Endothelial cell of umbilical vein (primary cell): ENCODE measurements around the gene ABLIM2. TPM values are rescaled to one million over a fixed set of nuclear protein-coding genes. Genes with fewer than 3 reads are reported as not detected.

Experiments used
- BruUV-seq: library from RNA; stranded (reverse); fragments of 400-500 nt; replicated peaks from 2 replicates; lab custom pipeline; 2021; lab: Mats Ljungman, UMichigan
- CTCF ChIA-PET: fragments of 300-600, 350-600 bp; sonication (Branson Sonifier 250); formaldehyde crosslinking; loops from one replicate; lab custom pipeline; 2021; ENCODE audit warnings: antibody characterized with exemption, inconsistent platforms; lab: Charles Lee
- POLR2A ChIA-PET: fragments of 300-600, 350-600 bp; sonication (Branson Sonifier 250); formaldehyde crosslinking; loops from one replicate; lab custom pipeline; 2021; ENCODE audit warnings: antibody characterized with exemption, inconsistent platforms; lab: Charles Lee
- DNase-seq: peaks from one replicate; pipeline ENCODE4 v3.0.0-alpha.2; 2011; ENCODE audit warnings: low read depth, low spot score
- FAIRE-seq: peaks from 2 replicates; lab custom pipeline; 2011; peaks lifted over from hg19 to GRCh38; lab: Jason Lieb, UNC
- H2AFZ ChIP-seq: 2 replicates; pipeline ENCODE4 v1.6.0; 2012; ENCODE audit warnings: low read depth, low read length, control low read depth, inconsistent platforms
- H3K27ac ChIP-seq: 2 replicates; pipeline ENCODE4 v1.5.1; 2011; ENCODE audit warnings: low read depth, mild to moderate bottlenecking, control low read depth, low read length, moderate library complexity; ENCODE audit not compliant: insufficient read depth
- H3K27me3 ChIP-seq, 2 experiments: 2 replicates each; pipeline versions ENCODE4 v1.6.0 to v1.6.1; 2011; ENCODE audit warnings: low read length in 2 of 2, mixed read lengths in 1 of 2; ENCODE audit not compliant: control insufficient read depth in 2 of 2, insufficient read depth in 2 of 2
- H3K36me3 ChIP-seq, 2 experiments: 2 replicates in 1 of 2; 3 replicates in 1 of 2; pipeline ENCODE4 v1.5.1; 2011; ENCODE audit warnings: low read length in 2 of 2, mild to moderate bottlenecking in 1 of 2, moderate library complexity in 1 of 2; ENCODE audit not compliant: control insufficient read depth in 2 of 2, insufficient read depth in 2 of 2; ENCODE audit errors: extremely low read depth in 1 of 2
- H3K4me1 ChIP-seq: 3 replicates; pipeline ENCODE4 v1.5.1; 2011; ENCODE audit warnings: mild to moderate bottlenecking, low read length; ENCODE audit not compliant: control insufficient read depth, insufficient read depth; ENCODE audit errors: extremely low read depth
- H3K4me2 ChIP-seq: 2 replicates; pipeline ENCODE4 v1.6.1; 2011; ENCODE audit warnings: low read length, control low read depth, mixed read lengths; ENCODE audit not compliant: insufficient read depth
- H3K4me3 ChIP-seq, 3 experiments: fragments of 200-600 bp in 1 of 3; sonication (generic), shearing (Covaris generic) in 1 of 3; replicated peaks in 1 of 3; 2 replicates each; pipeline ENCODE4 v1.5.1; 2011 to 2016; ENCODE audit warnings: control low read depth in 3 of 3, low read length in 3 of 3, mild to moderate bottlenecking in 2 of 3, inconsistent platforms in 1 of 3, low read depth in 1 of 3, moderate library complexity in 1 of 3; ENCODE audit not compliant: insufficient read depth in 1 of 3
- H3K79me2 ChIP-seq: 2 replicates; pipeline ENCODE4 v1.6.0; 2012; ENCODE audit warnings: low read length, inconsistent platforms; ENCODE audit not compliant: control insufficient read depth, insufficient read depth
- H3K9ac ChIP-seq: replicated peaks from 2 replicates; pipeline ENCODE3; 2011; ENCODE audit warnings: low read length, control low read depth; ENCODE audit not compliant: insufficient read depth; ENCODE audit errors: extremely low read depth
- H3K9me1 ChIP-seq: replicated peaks from 3 replicates; pipeline ENCODE4 v1.6.0; 2011; ENCODE audit warnings: mild to moderate bottlenecking, low read length; ENCODE audit not compliant: control insufficient read depth, insufficient read depth; ENCODE audit errors: extremely low read depth
- H3K9me3 ChIP-seq: replicated peaks from 2 replicates; pipeline ENCODE4 v1.5.1; 2012; ENCODE audit warnings: low read length, inconsistent platforms; ENCODE audit not compliant: control insufficient read depth, insufficient read depth
- H4K20me1 ChIP-seq: replicated peaks from 2 replicates; pipeline ENCODE3; 2011; ENCODE audit warnings: mild to moderate bottlenecking, low read length; ENCODE audit not compliant: control insufficient read depth, insufficient read depth; ENCODE audit errors: extremely low read depth
- CTCF ChIP-seq, 2 donors: IDR thresholded peaks; 1 replicate in 1 of 2; 2 replicates in 1 of 2; pipeline ENCODE4 v1.5.1; 2011; ENCODE audit warnings: low read length in 2 of 2, mild to moderate bottlenecking in 2 of 2, moderate library complexity in 2 of 2, control low read depth in 1 of 2, inconsistent platforms in 1 of 2, low read depth in 1 of 2; ENCODE audit not compliant: insufficient read depth in 1 of 2; ENCODE audit errors: extremely low read depth in 1 of 2
- EZH2 ChIP-seq: IDR thresholded peaks from 2 replicates; pipeline ENCODE4 v1.6.1; 2012; ENCODE audit warnings: borderline replicate concordance, low read depth, mild to moderate bottlenecking, moderate library complexity, low read length, inconsistent platforms; ENCODE audit not compliant: severe bottlenecking
- FOS ChIP-seq: IDR thresholded peaks from 2 replicates; pipeline ENCODE4 v1.6.1; 2011; ENCODE audit warnings: mild to moderate bottlenecking, low read length, moderate library complexity, borderline replicate concordance; ENCODE audit not compliant: insufficient read depth
- GATA2 ChIP-seq: IDR thresholded peaks from 2 replicates; pipeline ENCODE4 v1.7.0; 2011; ENCODE audit warnings: low read depth, mild to moderate bottlenecking, moderate library complexity, mixed read lengths, low read length; ENCODE audit not compliant: insufficient read length, insufficient read depth
- JUN ChIP-seq: IDR thresholded peaks from 2 replicates; pipeline ENCODE4 v1.6.1; 2011; ENCODE audit warnings: borderline replicate concordance, low read depth; ENCODE audit not compliant: insufficient read length, insufficient read depth
- MAX ChIP-seq: IDR thresholded peaks from 2 replicates; pipeline ENCODE4 v1.6.1; 2011; ENCODE audit not compliant: insufficient read depth, insufficient read length
- MYC ChIP-seq: IDR thresholded peaks from one replicate; pipeline ENCODE4 v1.6.1; 2011; ENCODE audit warnings: mild to moderate bottlenecking, low read depth, low read length
- POLR2A ChIP-seq: IDR thresholded peaks from 2 replicates; pipeline ENCODE4 v1.6.1; 2012; ENCODE audit warnings: low read depth, mild to moderate bottlenecking, control low read depth, low read length
- POLR2AphosphoS5 ChIP-seq: IDR thresholded peaks from 2 replicates; pipeline ENCODE4 v1.6.1; 2012; ENCODE audit warnings: low read depth, mild to moderate bottlenecking, control low read depth, low read length, moderate library complexity; ENCODE audit not compliant: insufficient read depth
- dilution Hi-C: fragments of 300-500 bp; cut with MboI; formaldehyde crosslinking; loops from one replicate; pipeline ENCODE4 v1.15.0; 2019; ENCODE audit warnings: low sequenced_read_pairs; ENCODE audit not compliant: extremely low pct_ligation_motif_present
- intact Hi-C: fragments of 100-400 bp; cut with micrococcal nuclease; formaldehyde crosslinking; loops from one replicate; pipeline ENCODE4 v1.10.0; 2022
- polyA plus RNA-seq, 4 experiments: library from polyadenylated mRNA; depleted of rRNA in 3 of 4; stranded (reverse) in 3 of 4; unstranded in 1 of 4; fragments of >200 nt; gene quantifications; 2 replicates each; pipeline versions ENCODE4 v1.2.1 to v1.2.3, GENCODE V29; 2011 to 2012; ENCODE audit warnings: missing spikeins in 1 of 4
- total RNA-seq: library from RNA; stranded (reverse); gene quantifications from 2 replicates; pipeline ENCODE4 v1.2.3, GENCODE V29; 2021

The ABLIM2 gene
- total and polyA plus RNA-seq, 2 donors (not counting 3 experiments of a cell fraction or from before 2014, with no cell fraction given), result 0.28 to 0.66 TPM

GRCh38 chr4:8102076-8102355, 56.6 kb downstream of the ABLIM2 start:
- FAIRE-seq, result no peak
- POLR2A ChIA-PET, result no interaction called here
- H3K27me3 ChIP-seq, result no peaks in the 10 kb centered on the region

More at GRCh38 chr4:8102076-8102355, 56.6 kb downstream of the ABLIM2 start:
- Histone ChIP-seq H3K79me2 (no peaks in the 10 kb centered on the region), H3K9me3 (no peaks in the 10 kb centered on the region), H3K9me1 (no peaks in the 10 kb centered on the region), H3K4me3 (no peak overlapping the region), H4K20me1 (no peaks in the 10 kb centered on the region), H2AFZ (no peak overlapping the region), H3K4me2 (no peak overlapping the region), H3K27ac (no peak overlapping the region), H3K4me1 (no peaks in the 10 kb centered on the region), H3K36me3 (no peaks in the 10 kb centered on the region), H3K9ac (no peak overlapping the region)
- TF ChIP-seq JUN (no peak), GATA2 (no peak), CTCF (IDR thresholded peaks at IDR 0.05; ENCODE audit: extremely low read depth in 1 of 2, insufficient read depth in 1 of 2, low read depth in 1 of 2, low read length in 2 of 2) (no peak), POLR2AphosphoS5 (no peak), MAX (no peak), FOS (no peak), EZH2 (no peak), POLR2A (no peak), MYC (no peak)
- dilution Hi-C loops, result no loop called here
- intact Hi-C loops, result no loop called here
- CTCF ChIA-PET, result no interaction called here
- no peak for DNase-seq
- BruUV-seq, result no TSS peak
